Measurements from ENCODE around the gene TNFRSF13B.

TNFRSF13B gene

GRCh38 chr17:16929757-16930520 is 42.0 kb downstream of the TNFRSF13B start:
- no peak for DNase-seq (ENCODE audit: low read depth)
- TF ChIP-seq MYC (IDR thresholded peaks at IDR 0.05; ENCODE audit: low read depth, low read length) (no peak), POLR2A (IDR thresholded peaks at IDR 0.05; ENCODE audit: extremely low read depth, insufficient read length) (no peak)
- TF ChIP-seq, protein P1, sequence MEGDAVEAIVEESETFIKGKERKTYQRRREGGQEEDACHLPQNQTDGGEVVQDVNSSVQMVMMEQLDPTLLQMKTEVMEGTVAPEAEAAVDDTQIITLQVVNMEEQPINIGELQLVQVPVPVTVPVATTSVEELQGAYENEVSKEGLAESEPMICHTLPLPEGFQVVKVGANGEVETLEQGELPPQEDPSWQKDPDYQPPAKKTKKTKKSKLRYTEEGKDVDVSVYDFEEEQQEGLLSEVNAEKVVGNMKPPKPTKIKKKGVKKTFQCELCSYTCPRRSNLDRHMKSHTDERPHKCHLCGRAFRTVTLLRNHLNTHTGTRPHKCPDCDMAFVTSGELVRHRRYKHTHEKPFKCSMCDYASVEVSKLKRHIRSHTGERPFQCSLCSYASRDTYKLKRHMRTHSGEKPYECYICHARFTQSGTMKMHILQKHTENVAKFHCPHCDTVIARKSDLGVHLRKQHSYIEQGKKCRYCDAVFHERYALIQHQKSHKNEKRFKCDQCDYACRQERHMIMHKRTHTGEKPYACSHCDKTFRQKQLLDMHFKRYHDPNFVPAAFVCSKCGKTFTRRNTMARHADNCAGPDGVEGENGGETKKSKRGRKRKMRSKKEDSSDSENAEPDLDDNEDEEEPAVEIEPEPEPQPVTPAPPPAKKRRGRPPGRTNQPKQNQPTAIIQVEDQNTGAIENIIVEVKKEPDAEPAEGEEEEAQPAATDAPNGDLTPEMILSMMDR (IDR thresholded peaks at IDR 0.05; ENCODE audit: low read depth, low read length): no peak
- TF ChIP-seq, protein P2, sequence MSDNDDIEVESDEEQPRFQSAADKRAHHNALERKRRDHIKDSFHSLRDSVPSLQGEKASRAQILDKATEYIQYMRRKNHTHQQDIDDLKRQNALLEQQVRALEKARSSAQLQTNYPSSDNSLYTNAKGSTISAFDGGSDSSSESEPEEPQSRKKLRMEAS (IDR thresholded peaks at IDR 0.05; ENCODE audit: low read depth, low read length): no peak
- no peak overlapping the region for H3K4me3 ChIP-seq (ENCODE audit: low read depth, low read length)

DNA sequence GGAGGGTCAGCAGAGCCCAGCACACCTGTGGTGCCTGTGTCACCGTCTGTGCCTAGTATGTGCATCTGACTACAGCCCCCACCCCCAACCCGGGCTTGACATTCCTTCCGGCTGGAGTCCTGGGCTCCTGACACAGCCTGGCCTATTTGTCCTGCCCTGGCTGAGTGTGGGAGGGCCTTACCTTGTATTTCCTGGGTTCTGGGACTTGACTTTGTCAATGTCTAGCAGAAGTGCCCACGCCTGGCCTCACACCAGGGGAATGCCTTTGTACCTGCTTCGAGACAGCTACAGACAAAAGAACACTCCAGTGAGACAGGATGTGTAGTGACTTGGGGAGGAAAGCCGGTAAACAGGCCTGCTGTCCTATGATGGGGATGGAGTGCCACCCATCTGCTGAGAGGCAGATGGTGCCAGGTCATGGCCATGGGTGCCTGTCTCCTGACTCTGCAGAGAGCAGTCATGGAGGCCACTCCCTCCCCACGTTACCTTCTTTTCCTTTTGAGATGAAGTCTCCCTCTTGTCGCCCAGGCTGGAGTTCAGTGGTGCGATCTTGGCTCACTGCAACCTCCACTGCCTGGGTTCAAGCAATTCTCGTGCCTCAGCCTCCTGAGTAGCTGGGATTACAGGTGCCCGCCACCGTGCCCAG is 42.8 kb downstream of the TNFRSF13B start:
- TF ChIP-seq MYC (IDR thresholded peaks at IDR 0.05; ENCODE audit: low read depth, low read length) (no peak), POLR2A (IDR thresholded peaks at IDR 0.05; ENCODE audit: extremely low read depth, insufficient read length) (no peak)
- TF ChIP-seq, protein P2 (IDR thresholded peaks at IDR 0.05; ENCODE audit: low read depth, low read length): no peak
- TF ChIP-seq, protein P1 (IDR thresholded peaks at IDR 0.05; ENCODE audit: low read depth, low read length): no peak
- no peak overlapping the region for H3K4me3 ChIP-seq (ENCODE audit: low read depth, low read length)
- no peak for DNase-seq (ENCODE audit: low read depth)

- no peak overlapping the region for H3K4me3 ChIP-seq (ENCODE audit: low read depth, low read length)
- DNase-seq (ENCODE audit: low read depth): no peak
- no peak for TF ChIP-seq POLR2A (IDR thresholded peaks at IDR 0.05; ENCODE audit: extremely low read depth, insufficient read length)
- no peak for TF ChIP-seq MYC (IDR thresholded peaks at IDR 0.05; ENCODE audit: low read depth, low read length)
- TF ChIP-seq, protein P1 (IDR thresholded peaks at IDR 0.05; ENCODE audit: low read depth, low read length): no peak
- TF ChIP-seq, protein P2 (IDR thresholded peaks at IDR 0.05; ENCODE audit: low read depth, low read length): no peak
Measured at GRCh38 chr17:16928406-16929034, 43.4 kb downstream of the TNFRSF13B start.

DNA sequence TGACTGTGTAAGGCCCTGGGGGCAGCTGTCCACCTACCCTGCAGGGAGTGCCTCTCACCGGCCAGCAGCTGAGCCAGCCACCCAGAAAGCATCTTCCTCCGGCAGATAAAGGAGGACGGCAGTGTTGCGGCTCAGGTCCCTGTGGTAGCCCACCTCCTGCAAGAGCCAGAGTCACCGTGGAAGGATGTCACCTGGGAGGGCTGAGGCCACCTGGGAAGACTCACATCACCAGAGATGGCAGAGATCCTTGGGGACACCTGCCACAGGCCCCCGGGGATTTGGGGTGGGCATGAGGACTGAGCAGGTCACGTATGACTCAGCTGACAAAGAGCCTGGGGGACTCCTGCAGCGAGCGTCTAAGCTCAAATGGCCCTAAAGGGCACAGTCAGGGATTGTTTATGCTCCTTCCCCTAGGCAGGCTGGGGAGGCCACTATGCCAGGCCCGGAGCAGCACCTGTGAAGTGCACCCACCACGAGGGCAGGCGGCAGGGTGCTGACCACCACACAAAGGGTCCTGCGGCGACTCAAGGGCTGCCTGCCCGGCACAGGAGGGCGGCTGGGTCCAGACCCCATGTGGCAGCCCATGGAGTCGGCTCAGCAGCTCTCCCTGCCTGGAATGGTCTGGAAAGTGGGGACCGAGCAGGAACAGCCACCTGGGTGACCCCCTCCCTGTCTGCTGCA is 44.1 kb downstream of the TNFRSF13B start:
- no peak for TF ChIP-seq MYC (IDR thresholded peaks at IDR 0.05; ENCODE audit: low read depth, low read length)
- TF ChIP-seq, protein P2 (IDR thresholded peaks at IDR 0.05; ENCODE audit: low read depth, low read length): no peak
- H3K4me3 ChIP-seq (ENCODE audit: low read depth, low read length): no peak overlapping the region
- no peak for DNase-seq (ENCODE audit: low read depth)

DNA sequence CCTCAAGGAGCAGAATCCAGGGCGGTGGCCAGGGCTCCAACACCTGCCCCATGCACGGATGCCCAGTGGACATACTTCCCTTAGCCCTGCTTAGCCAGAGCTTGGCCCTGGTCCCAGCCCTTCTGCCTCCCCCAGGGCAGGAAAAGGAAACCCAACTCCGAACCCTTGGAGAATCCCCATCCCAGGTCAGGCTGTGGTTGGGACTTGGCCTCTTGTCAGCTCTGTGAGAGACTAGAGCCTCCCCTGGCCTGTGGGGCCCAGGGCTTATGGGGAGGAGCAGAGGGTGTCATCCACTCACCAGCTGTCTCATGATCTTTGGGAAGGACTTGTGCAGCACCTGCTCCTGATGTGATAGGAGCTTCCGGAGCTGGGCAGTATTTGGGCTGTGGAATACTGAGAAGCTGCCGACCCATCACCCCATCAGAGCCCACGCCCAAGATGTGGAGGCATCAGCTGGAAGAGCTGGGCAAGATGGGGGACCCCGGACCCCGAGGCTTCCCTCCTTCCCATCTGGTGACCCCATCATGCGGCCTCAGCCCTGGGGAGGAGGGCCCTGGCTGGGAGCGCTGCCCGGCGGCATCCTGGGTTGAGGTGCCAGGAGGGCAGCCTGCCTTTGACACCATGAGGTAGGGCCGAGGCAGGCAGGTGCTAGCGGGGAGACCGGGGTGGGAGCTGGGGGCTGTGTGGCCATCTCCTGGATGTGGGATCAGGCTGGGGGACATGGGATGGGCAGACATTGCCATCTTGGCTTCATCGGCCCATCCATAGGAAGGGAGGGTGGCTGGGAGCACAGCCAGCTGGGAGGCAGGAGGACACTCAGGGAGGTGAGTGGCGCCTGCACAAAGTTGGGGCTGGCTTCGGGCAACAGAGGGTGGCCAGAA is 45.1 kb downstream of the TNFRSF13B start:
- H3K4me3 ChIP-seq (ENCODE audit: low read depth, low read length): no peak overlapping the region
- no peak for DNase-seq (ENCODE audit: low read depth)
- no peak for TF ChIP-seq MYC (IDR thresholded peaks at IDR 0.05; ENCODE audit: low read depth, low read length)
- no peak for TF ChIP-seq POLR2A (IDR thresholded peaks at IDR 0.05; ENCODE audit: extremely low read depth, insufficient read length)
- TF ChIP-seq, protein P2 (IDR thresholded peaks at IDR 0.05; ENCODE audit: low read depth, low read length): no peak
- TF ChIP-seq, protein P1 (IDR thresholded peaks at IDR 0.05; ENCODE audit: low read depth, low read length): no peak
